Mucosa of stomach (tissue), 1 donor: Measurements from ENCODE around the gene DDX51.

ENCODE experiments used
- H3K27me3 ChIP-seq: one replicate; pipeline ENCODE4 v1.7.0; 2013; ENCODE audit warnings: mild to moderate bottlenecking, low read length; ENCODE audit not compliant: control insufficient read depth, insufficient read depth
- H3K36me3 ChIP-seq: one replicate; pipeline ENCODE4 v1.7.0; 2013; ENCODE audit warnings: low read length; ENCODE audit not compliant: control insufficient read depth, insufficient read depth
- H3K4me1 ChIP-seq: one replicate; pipeline ENCODE4 v1.7.0; 2013; ENCODE audit warnings: mild to moderate bottlenecking, low read length; ENCODE audit not compliant: control insufficient read depth, insufficient read depth
- H3K4me3 ChIP-seq: one replicate; pipeline ENCODE4 v1.7.0; 2013; ENCODE audit warnings: low read length
- H3K9ac ChIP-seq: one replicate; pipeline ENCODE4 v1.7.0; 2013; ENCODE audit warnings: mild to moderate bottlenecking, low read length, moderate library complexity
- H3K9me3 ChIP-seq: one replicate; pipeline ENCODE4 v1.7.0; 2013; ENCODE audit warnings: mild to moderate bottlenecking, low read length, moderate library complexity; ENCODE audit not compliant: control insufficient read depth
- donor health status: Pancreatic carcinoma.

DDX51 gene

GRCh38 chr12:132123970-132124765, 20.0 kb downstream of the DDX51 start:
- no peaks in the 10 kb centered on the region for H3K9me3 ChIP-seq
- H3K36me3 ChIP-seq: no peaks in the 10 kb centered on the region
- H3K4me1 ChIP-seq: no peaks in the 10 kb centered on the region
- no peaks in the 10 kb centered on the region for H3K27me3 ChIP-seq
- H3K4me3 ChIP-seq: no peak overlapping the region
- H3K9ac ChIP-seq: no peak overlapping the region

- Histone ChIP-seq H3K4me1 (no peaks in the 10 kb centered on the region), H3K27me3 (no peaks in the 10 kb centered on the region), H3K9ac (no peak overlapping the region), H3K9me3 (no peaks in the 10 kb centered on the region), H3K4me3 (no peak overlapping the region), H3K36me3 (no peaks in the 10 kb centered on the region)
Measured at GRCh38 chr12:132121283-132121682, 22.8 kb downstream of the DDX51 start.

- Histone ChIP-seq H3K4me3 (no peak overlapping the region), H3K9ac (no peak overlapping the region), H3K9me3 (no peaks in the 10 kb centered on the region), H3K36me3 (no peaks in the 10 kb centered on the region), H3K27me3 (no peaks in the 10 kb centered on the region), H3K4me1 (no peaks in the 10 kb centered on the region)
Measured at GRCh38 chr12:132118876-132119275, 25.2 kb downstream of the DDX51 start.

- Histone ChIP-seq H3K4me3 (no peak overlapping the region), H3K4me1 (no peaks in the 10 kb centered on the region), H3K9ac (no peak overlapping the region), H3K9me3 (no peaks in the 10 kb centered on the region), H3K27me3 (no peaks in the 10 kb centered on the region), H3K36me3 (no peaks in the 10 kb centered on the region)
Measured at GRCh38 chr12:132117558-132117875, 26.6 kb downstream of the DDX51 start.

GRCh38 chr12:132116709-132117557, 27.2 kb downstream of the DDX51 start:
- no peaks in the 10 kb centered on the region for H3K27me3 ChIP-seq
- no peaks in the 10 kb centered on the region for H3K4me1 ChIP-seq
- no peak overlapping the region for H3K9ac ChIP-seq
- no peaks in the 10 kb centered on the region for H3K9me3 ChIP-seq
- H3K4me3 ChIP-seq: no peak overlapping the region
- H3K36me3 ChIP-seq: no peaks in the 10 kb centered on the region

- H3K36me3 ChIP-seq: no peaks in the 10 kb centered on the region
- no peak overlapping the region for H3K9ac ChIP-seq
- H3K4me1 ChIP-seq: no peaks in the 10 kb centered on the region
- H3K9me3 ChIP-seq: no peaks in the 10 kb centered on the region
- no peaks in the 10 kb centered on the region for H3K27me3 ChIP-seq
- no peak overlapping the region for H3K4me3 ChIP-seq
Measured at GRCh38 chr12:132115500-132115899, 28.6 kb downstream of the DDX51 start.

- H3K4me1 ChIP-seq: no peaks in the 10 kb centered on the region
- no peaks in the 10 kb centered on the region for H3K36me3 ChIP-seq
- no peaks in the 10 kb centered on the region for H3K9me3 ChIP-seq
- no peak overlapping the region for H3K9ac ChIP-seq
- no peak overlapping the region for H3K4me3 ChIP-seq
- no peaks in the 10 kb centered on the region for H3K27me3 ChIP-seq
Measured at GRCh38 chr12:132114667-132115066, 29.5 kb downstream of the DDX51 start.

GRCh38 chr12:132111654-132112304, 32.3 kb downstream of the DDX51 start:
- H3K9me3 ChIP-seq: no peaks in the 10 kb centered on the region
- H3K36me3 ChIP-seq: no peaks in the 10 kb centered on the region
- H3K4me3 ChIP-seq: no peak overlapping the region
- no peaks in the 10 kb centered on the region for H3K4me1 ChIP-seq
- H3K9ac ChIP-seq: no peak overlapping the region
- no peaks in the 10 kb centered on the region for H3K27me3 ChIP-seq

GRCh38 chr12:132110677-132111076, 33.4 kb downstream of the DDX51 start:
- H3K36me3 ChIP-seq: no peaks in the 10 kb centered on the region
- H3K4me3 ChIP-seq: no peak overlapping the region
- H3K9me3 ChIP-seq: no peaks in the 10 kb centered on the region

GRCh38 chr12:132109741-132110140, 34.4 kb downstream of the DDX51 start:
- Histone ChIP-seq H3K27me3 (no peaks in the 10 kb centered on the region), H3K4me3 (no peak overlapping the region), H3K4me1 (no peaks in the 10 kb centered on the region), H3K9ac (no peak overlapping the region), H3K9me3 (no peaks in the 10 kb centered on the region), H3K36me3 (no peaks in the 10 kb centered on the region)

More at GRCh38 chr12:132110677-132111076, 33.4 kb downstream of the DDX51 start:
- no peaks in the 10 kb centered on the region for H3K4me1 ChIP-seq
- no peaks in the 10 kb centered on the region for H3K27me3 ChIP-seq
- H3K9ac ChIP-seq: no peak overlapping the region

- H3K9ac ChIP-seq: no peak overlapping the region
- no peaks in the 10 kb centered on the region for H3K27me3 ChIP-seq
- H3K9me3 ChIP-seq: no peaks in the 10 kb centered on the region
- no peaks in the 10 kb centered on the region for H3K36me3 ChIP-seq
- H3K4me3 ChIP-seq: no peak overlapping the region
- no peaks in the 10 kb centered on the region for H3K4me1 ChIP-seq
Measured at GRCh38 chr12:132108211-132108832, 35.8 kb downstream of the DDX51 start.

GRCh38 chr12:132106921-132107320, 37.2 kb downstream of the DDX51 start:
- Histone ChIP-seq H3K27me3 (no peaks in the 10 kb centered on the region), H3K4me1 (no peaks in the 10 kb centered on the region), H3K9me3 (no peaks in the 10 kb centered on the region), H3K36me3 (no peaks in the 10 kb centered on the region), H3K9ac (no peak overlapping the region), H3K4me3 (no peak overlapping the region)
